ENCODE measurements around the gene LRRFIP1.

GRCh38 chr2:237613679-237614078 is 13.7 kb upstream of the LRRFIP1 start:
- TF ChIP-seq FOXM1 (IDR thresholded peaks at IDR 0.05; ENCODE audit: low read depth) (no peak), FOXM1 (CRISPR knock-in tag; IDR thresholded peaks at IDR 0.05; ENCODE audit: low read depth) (no peak), RAD51 (IDR thresholded peaks at IDR 0.05; ENCODE audit: borderline replicate concordance, low read depth) (no peak), RAD21 (CRISPR knock-in tag; conservative IDR thresholded peaks at IDR 0.05 in 1 of 2, IDR thresholded peaks at IDR 0.05 in 1 of 2) (no peak), SMC3 (conservative IDR thresholded peaks at IDR 0.05; ENCODE audit: insufficient read depth, low read depth, low read length) (no peak), ZC3H4 (CRISPR knock-in tag; IDR thresholded peaks at IDR 0.05; ENCODE audit: borderline replicate concordance) (no peak), ZNF324 (CRISPR knock-in tag; IDR thresholded peaks at IDR 0.05) (no peak), MAFK (IDR thresholded peaks at IDR 0.05; ENCODE audit: low read length) (no peak), NRF1 (conservative IDR thresholded peaks at IDR 0.05 in 1 of 2, IDR thresholded peaks at IDR 0.05 in 1 of 2) (no peak)
- TF ChIP-seq, protein P1, sequence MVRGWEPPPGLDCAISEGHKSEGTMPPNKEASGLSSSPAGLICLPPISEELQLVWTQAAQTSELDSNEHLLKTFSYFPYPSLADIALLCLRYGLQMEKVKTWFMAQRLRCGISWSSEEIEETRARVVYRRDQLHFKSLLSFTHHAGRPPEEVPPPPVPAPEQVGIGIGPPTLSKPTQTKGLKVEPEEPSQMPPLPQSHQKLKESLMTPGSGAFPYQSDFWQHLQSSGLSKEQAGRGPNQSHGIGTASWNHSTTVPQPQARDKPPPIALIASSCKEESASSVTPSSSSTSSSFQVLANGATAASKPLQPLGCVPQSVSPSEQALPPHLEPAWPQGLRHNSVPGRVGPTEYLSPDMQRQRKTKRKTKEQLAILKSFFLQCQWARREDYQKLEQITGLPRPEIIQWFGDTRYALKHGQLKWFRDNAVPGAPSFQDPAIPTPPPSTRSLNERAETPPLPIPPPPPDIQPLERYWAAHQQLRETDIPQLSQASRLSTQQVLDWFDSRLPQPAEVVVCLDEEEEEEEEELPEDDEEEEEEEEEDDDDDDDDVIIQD (CRISPR knock-in tag; IDR thresholded peaks at IDR 0.05): no peak
- TF ChIP-seq, protein P2, sequence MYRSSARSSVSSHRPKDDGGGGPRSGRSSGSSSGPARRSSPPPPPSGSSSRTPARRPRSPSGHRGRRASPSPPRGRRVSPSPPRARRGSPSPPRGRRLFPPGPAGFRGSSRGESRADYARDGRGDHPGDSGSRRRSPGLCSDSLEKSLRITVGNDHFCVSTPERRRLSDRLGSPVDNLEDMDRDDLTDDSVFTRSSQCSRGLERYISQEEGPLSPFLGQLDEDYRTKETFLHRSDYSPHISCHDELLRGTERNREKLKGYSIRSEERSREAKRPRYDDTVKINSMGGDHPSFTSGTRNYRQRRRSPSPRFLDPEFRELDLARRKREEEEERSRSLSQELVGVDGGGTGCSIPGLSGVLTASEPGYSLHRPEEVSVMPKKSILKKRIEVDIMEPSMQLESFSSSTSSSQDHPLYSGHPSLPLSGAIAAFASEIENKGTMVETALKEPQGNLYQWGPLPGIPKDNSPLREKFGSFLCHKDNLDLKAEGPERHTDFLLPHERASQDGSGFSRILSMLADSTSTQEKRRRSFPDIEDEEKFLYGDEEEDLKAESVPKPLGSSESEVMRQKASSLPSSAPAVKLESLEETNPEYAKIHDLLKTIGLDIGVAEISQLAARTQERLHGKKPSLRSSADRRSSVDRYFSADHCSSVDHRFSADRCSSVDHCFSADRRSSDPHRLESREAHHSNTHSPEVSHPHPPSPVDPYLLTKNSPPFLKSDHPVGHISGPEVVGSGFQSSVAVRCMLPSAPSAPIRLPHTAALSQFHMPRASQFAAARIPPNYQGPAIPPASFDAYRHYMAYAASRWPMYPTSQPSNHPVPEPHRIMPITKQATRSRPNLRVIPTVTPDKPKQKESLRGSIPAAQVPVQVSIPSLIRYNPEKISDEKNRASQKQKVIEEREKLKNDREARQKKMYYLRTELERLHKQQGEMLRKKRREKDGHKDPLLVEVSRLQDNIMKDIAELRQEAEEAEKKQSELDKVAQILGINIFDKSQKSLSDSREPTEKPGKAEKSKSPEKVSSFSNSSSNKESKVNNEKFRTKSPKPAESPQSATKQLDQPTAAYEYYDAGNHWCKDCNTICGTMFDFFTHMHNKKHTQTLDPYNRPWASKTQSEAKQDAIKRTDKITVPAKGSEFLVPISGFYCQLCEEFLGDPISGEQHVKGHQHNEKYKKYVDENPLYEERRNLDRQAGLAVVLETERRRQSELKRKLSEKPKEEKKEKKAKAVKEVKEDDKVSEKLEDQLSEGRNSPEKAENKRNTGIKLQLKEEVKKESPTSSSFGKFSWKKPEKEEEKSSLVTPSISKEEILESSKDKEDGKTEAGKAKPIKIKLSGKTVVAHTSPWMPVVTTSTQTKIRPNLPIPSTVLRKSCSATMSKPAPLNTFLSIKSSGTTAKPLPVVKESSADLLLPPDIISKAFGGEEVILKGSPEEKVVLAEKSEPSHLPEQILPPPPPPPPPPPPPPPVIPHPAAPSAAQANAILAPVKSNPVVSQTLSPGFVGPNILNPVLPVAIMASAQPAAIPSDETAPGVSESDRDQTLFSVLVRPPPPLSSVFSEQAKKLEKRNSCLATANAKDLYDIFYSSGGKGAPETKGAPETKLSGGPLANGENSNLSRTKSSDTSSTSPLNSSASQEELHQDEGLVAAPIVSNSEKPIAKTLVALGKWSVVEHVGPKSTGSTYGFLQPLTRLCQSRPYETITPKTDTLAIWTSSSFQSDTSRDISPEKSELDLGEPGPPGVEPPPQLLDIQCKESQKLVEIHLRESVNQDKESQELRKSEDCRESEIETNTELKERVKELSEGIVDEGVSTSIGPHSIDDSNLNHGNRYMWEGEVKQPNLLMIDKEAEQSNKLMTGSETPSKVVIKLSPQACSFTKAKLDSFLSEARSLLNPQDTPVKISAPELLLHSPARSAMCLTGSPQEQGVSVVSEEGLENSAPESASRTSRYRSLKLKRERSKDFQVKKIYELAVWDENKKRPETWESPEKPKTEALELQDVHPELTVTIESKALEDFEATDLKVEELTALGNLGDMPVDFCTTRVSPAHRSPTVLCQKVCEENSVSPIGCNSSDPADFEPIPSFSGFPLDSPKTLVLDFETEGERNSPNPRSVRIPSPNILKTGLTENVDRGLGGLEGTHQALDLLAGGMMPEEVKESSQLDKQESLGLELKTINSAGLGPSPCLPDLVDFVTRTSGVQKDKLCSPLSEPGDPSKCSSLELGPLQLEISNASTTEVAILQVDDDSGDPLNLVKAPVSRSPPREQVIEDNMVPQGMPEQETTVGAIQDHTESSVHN (IDR thresholded peaks at IDR 0.05; ENCODE audit: borderline replicate concordance in 1 of 2, low read depth in 1 of 2): no peak

Measured in K562 (cell line).